Suppressor macrophage treated with lipopolysaccharide for 4 hours (primary cell): ENCODE measurements around the gene AURKAIP1.

Source experiments
- DNase-seq: peaks from one replicate; pipeline ENCODE4 v3.0.0-alpha.2; 2020

Gene AURKAIP1

GRCh38 chr1:1345860-1346500 is 29.0 kb downstream of the AURKAIP1 start:
- DNase-seq: no peak

- no peak for DNase-seq
Measured at GRCh38 chr1:1345384-1345783, 29.6 kb downstream of the AURKAIP1 start.

- DNase-seq: peak; percentile 59
Measured at GRCh38 chr1:1344655-1345361, 30.2 kb downstream of the AURKAIP1 start.

- no peak for DNase-seq
Measured at GRCh38 chr1:1343811-1344421, 31.1 kb downstream of the AURKAIP1 start.

GRCh38 chr1:1342584-1343115 is 32.4 kb downstream of the AURKAIP1 start:
- DNase-seq: no peak

GRCh38 chr1:1342061-1342562 is 32.9 kb downstream of the AURKAIP1 start:
- DNase-seq: no peak

- DNase-seq: no peak
Measured at GRCh38 chr1:1341549-1342021, 33.4 kb downstream of the AURKAIP1 start.

- DNase-seq: no peak
Measured at GRCh38 chr1:1340791-1341548, 34.0 kb downstream of the AURKAIP1 start.

GRCh38 chr1:1340185-1340584 is 34.8 kb downstream of the AURKAIP1 start:
- DNase-seq: no peak

GRCh38 chr1:1338278-1338677 is 36.7 kb downstream of the AURKAIP1 start:
- no peak for DNase-seq

- no peak for DNase-seq
Measured at GRCh38 chr1:1337793-1338147, 37.2 kb downstream of the AURKAIP1 start.

- DNase-seq: no peak
Measured at GRCh38 chr1:1336931-1337792, 37.8 kb downstream of the AURKAIP1 start.

GRCh38 chr1:1336446-1336845 is 38.6 kb downstream of the AURKAIP1 start:
- no peak for DNase-seq

- DNase-seq: no peak
Measured at GRCh38 chr1:1335792-1336248, 39.2 kb downstream of the AURKAIP1 start.

- DNase-seq: no peak
Measured at GRCh38 chr1:1335283-1335682, 39.7 kb downstream of the AURKAIP1 start.

GRCh38 chr1:1334835-1335234 is 40.2 kb downstream of the AURKAIP1 start:
- DNase-seq: no peak

- DNase-seq: no peak
Measured at GRCh38 chr1:1333551-1334241, 41.3 kb downstream of the AURKAIP1 start.

GRCh38 chr1:1332774-1333480 is 42.1 kb downstream of the AURKAIP1 start:
- no peak for DNase-seq

- no peak for DNase-seq
Measured at GRCh38 chr1:1332031-1332755, 42.8 kb downstream of the AURKAIP1 start.
